ENCODE results near the gene NEK10.
"Not testable (repeated sequence)": the region's sequence is repeated elsewhere in the genome, so short reads cannot be mapped to it uniquely, and the experiment has no call there.

NEK10 gene

GRCh38 chr3:27353221-27353620, 16.0 kb downstream of the NEK10 start:
- DNase-seq = no peak

- no peak for DNase-seq
Measured at GRCh38 chr3:27352047-27352446, 17.1 kb downstream of the NEK10 start.

GRCh38 chr3:27349832-27350231, 19.4 kb downstream of the NEK10 start:
- DNase-seq = no peak

GRCh38 chr3:27345959-27346865, 23.0 kb downstream of the NEK10 start:
- DNase-seq = no peak

- no peak for DNase-seq
Measured at GRCh38 chr3:27345493-27345892, 23.7 kb downstream of the NEK10 start.

GRCh38 chr3:27345045-27345444, 24.1 kb downstream of the NEK10 start:
- DNase-seq = no peak

GRCh38 chr3:27344192-27344591, 25.0 kb downstream of the NEK10 start:
- DNase-seq = no peak

GRCh38 chr3:27342267-27342666, 26.9 kb downstream of the NEK10 start:
- no peak for DNase-seq

GRCh38 chr3:27340534-27340933, 28.6 kb downstream of the NEK10 start:
- DNase-seq = no peak

GRCh38 chr3:27335571-27335970, 33.6 kb downstream of the NEK10 start:
- DNase-seq = no peak

- DNase-seq = no peak
Measured at GRCh38 chr3:27333843-27334242, 35.3 kb downstream of the NEK10 start.

- DNase-seq = not testable (repeated sequence)
Measured at GRCh38 chr3:27328982-27329762, 40.0 kb downstream of the NEK10 start.

GRCh38 chr3:27326629-27327545, 42.3 kb downstream of the NEK10 start:
- DNase-seq = no peak

- no peak for DNase-seq
Measured at GRCh38 chr3:27326202-27326601, 43.0 kb downstream of the NEK10 start.

GRCh38 chr3:27325419-27325818, 43.8 kb downstream of the NEK10 start:
- DNase-seq = no peak

GRCh38 chr3:27324686-27325085, 44.5 kb downstream of the NEK10 start:
- DNase-seq = no peak

- no peak for DNase-seq
Measured at GRCh38 chr3:27323087-27323570, 46.1 kb downstream of the NEK10 start.

- no peak for DNase-seq
Measured at GRCh38 chr3:27322634-27323033, 46.5 kb downstream of the NEK10 start.

- no peak for DNase-seq
Measured at GRCh38 chr3:27319847-27320526, 49.2 kb downstream of the NEK10 start.

GRCh38 chr3:27319304-27319703, 49.9 kb downstream of the NEK10 start:
- no peak for DNase-seq

GRCh38 chr3:27317096-27317495, 52.1 kb downstream of the NEK10 start:
- DNase-seq = no peak

- DNase-seq = no peak
Measured at GRCh38 chr3:27315003-27315402, 54.2 kb downstream of the NEK10 start.
